ENCODE measurements around the gene ZCCHC8. TPM values are rescaled to one million over a fixed set of nuclear protein-coding genes. Genes with fewer than 3 reads are reported as not detected.
"Not testable (repeated sequence)": the region's sequence is repeated elsewhere in the genome, so short reads cannot be mapped to it uniquely, and the experiment has no call there.

ZCCHC8 gene
- total RNA-seq, 2 experiments from 2014 or later, result 35.2 to 37.6 TPM

DNA sequence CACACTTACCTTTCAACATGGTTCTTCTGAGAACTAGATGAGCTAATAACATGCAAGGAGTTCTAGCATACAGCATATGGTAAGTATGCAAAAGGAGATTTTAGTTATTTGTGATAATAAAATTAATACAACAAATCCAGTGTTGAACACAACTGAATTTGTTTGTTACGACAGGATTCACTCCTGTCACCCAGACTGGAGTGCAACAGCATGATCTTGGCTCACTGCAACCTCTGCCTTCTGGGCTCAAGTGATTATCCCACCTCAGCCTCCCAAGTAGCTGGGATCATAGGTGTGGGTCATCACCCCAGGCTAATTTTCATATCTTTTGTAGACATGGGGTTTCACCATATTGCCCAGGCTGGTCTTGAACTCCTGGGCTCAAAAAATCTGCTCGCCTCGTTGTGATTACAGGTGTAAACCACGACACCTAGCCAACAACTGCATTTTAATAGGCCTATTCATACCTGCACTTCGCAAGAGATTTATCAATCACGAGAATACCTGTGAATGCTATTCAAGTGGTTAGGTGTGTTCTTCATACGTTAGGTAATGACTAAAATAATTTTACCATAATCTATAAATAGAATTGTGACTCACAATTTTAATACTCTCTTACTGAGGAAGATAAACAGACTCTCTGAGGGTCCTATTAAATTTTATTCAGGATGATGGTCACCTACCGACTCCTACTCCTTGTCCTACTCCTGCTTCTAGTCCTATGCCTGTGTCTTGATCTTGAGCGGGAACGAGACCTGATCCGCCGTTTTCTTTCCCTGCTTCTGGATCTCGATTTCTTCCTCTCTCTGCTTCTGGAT, 16.0 kb upstream of the ZCCHC8 start:
- CTCF ChIA-PET, result interaction anchor here (1.1 kb wide), 1 partner anchor 12 kb away, joined by 4 read pairs; no protein-coding TSS in a partner anchor
- POLR2A ChIA-PET, result interaction anchor here (0.8 kb wide), 1 partner anchor 16 kb away, joined by 3 read pairs; the partner anchor contains the start of gene ZCCHC8

DNA sequence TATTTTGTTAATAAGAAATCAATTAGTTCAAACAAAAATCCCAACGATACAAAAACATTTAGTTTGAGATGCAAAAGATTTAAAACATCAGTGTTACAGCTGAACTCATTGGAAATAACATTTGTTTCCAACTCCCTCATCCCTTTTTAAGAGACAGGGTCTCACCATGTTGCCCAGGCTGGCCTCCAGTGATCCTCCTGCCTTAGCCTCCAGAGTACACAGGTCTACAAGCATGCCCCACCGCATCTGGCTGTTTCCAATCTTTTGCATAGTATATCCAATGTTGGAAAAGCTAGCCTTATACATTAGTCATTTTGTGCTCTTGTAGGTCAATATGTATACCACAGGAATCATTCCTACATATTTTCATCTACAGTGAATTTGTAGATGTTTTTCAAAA, 14.5 kb upstream of the ZCCHC8 start:
- ChIA-PET CTCF (no interaction called here), POLR2A (no interaction called here)

DNA sequence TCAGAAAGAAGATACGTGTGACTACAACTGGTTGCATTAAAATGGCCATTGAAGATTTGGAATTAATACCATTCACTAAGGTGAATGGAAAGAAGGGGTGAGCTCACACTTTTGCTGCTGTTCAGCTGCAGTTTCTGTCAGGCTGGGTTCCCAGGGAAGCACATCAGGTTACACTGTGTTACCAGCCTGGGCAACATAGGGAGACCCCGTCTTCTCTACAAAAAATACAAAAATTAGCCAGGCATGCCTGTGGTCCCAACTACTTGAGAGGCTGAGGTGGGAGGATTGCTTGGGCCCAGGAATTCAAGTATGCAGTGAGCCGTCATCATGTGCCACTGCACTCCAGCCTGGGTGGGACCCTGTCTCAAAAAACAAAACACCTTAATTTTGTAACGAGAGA, 12.9 kb upstream of the ZCCHC8 start:
- POLR2A ChIA-PET, result no interaction called here
- CTCF ChIA-PET, result interaction anchor here (0.8 kb wide), 1 partner anchor 22 kb away, joined by 4 read pairs; no protein-coding TSS in a partner anchor

DNA sequence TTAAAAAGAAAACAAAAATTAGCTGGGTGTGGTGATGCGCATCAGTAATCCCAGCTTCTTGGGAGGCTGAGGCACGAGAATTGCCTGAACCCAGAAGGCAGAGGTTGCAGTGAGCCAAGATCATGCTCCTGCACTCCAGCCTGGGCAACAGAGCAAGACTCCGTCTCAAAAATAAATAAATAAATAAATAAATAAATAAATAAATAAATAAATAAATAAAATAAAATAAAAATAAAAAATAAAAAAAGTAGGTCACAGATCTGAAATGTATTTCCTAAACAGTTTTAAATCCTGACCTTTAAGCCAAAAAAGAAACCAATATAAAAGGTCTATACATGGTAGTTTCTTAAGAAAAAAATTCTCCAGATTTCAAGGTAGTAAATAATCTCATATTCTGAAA, 12.3 kb upstream of the ZCCHC8 start:
- ChIA-PET CTCF (interaction anchor here (0.6 to 1.0 kb wide), 3 partner anchors 12 to 52 kb away, joined by 4 read pairs; partner anchors contain the start of gene ZCCHC8), POLR2A (interaction anchor here (0.6 kb wide), 1 partner anchor 9 kb away, joined by 4 read pairs; no protein-coding TSS in a partner anchor)

DNA sequence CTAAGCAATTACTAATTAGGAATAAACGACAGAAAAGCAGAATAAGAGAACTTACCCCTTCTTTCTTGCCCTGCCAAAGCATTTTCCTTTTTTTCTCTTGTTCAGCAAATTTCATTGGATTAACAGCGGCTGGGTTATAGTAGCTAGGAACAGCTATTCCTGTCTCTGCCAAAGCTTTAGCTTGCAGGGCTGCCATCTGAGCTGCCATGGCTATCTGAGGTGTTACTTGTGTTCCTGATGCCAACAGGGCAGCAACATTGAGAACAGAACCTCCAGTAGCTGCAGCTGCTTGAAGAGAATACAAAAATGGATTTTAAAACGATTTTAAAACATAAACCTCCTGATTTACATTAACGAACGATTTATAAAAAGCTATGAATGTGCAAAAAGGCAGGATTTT, 7.4 kb upstream of the ZCCHC8 start:
- POLR2A ChIA-PET, result interaction anchor here (0.6 to 0.7 kb wide), 2 partner anchors 215 to 623 kb away, joined by 5 to 6 read pairs; no protein-coding TSS in a partner anchor
- CTCF ChIA-PET, result interaction anchor here (1.2 kb wide), 1 partner anchor 15 kb away, joined by 3 read pairs; no protein-coding TSS in a partner anchor

DNA sequence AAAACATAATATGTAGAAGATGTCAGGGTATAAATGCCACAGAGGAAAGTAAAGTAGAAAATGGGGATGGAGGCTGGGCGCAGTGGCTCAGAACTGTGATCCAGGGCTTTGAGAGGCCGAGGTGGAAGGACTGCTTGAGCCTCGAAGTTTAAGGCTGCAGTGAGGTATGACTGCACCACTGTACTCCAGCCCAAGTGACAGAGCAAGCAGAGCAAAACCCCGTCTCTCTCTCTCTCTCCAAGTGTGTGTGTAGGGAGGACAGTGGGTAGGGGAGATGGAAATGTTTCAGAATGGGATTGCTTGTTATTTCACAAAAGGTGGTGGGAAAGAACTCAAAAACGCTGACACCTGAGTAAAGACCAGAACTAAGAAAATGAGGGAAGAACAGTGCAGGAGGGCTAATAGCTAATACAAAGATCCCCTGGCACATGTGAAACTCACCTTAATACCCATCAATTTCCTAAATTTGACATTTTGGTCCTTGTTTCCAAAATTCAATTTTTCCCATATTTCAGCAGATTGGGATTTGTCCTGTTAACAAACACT, 5.7 kb upstream of the ZCCHC8 start:
- ChIA-PET CTCF (no interaction called here), POLR2A (interaction anchor here (0.6 kb wide), 1 partner anchor 167 kb away, joined by 3 read pairs; no protein-coding TSS in a partner anchor)

DNA sequence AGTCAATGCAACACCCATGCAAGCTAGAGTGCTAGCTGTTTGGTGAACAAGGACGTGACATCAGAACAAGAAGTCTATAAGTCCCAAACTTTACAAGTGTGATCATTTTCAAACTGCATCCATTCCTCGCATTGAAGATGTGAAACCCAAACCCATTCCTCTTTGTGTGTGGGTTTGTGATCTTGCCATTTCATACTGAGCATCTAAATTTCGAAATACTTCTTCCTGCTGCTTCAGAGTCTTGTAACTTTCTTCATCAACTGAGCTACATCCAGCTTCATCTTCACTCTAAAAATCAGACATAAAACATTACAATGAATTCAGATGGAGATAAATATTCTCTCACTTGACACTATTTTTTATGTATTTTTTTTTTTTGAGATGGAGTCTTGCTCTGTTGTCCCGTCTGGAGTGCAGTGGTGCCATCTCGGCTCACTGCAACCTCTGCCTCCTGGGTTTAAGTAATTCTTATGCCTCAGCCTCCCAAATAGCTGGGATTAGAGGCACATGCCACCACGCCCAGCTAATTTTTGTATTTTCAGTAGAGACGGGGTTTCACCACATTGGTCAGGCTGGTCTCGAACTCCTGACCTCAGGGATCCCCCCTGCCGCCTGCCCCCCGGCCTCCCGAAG, 4.8 kb upstream of the ZCCHC8 start:
- ChIA-PET POLR2A (no interaction called here), CTCF (interaction anchor here (0.9 to 1.5 kb wide), 2 partner anchors 9 to 12 kb away, joined by 3 to 4 read pairs; no protein-coding TSS in a partner anchor)

DNA sequence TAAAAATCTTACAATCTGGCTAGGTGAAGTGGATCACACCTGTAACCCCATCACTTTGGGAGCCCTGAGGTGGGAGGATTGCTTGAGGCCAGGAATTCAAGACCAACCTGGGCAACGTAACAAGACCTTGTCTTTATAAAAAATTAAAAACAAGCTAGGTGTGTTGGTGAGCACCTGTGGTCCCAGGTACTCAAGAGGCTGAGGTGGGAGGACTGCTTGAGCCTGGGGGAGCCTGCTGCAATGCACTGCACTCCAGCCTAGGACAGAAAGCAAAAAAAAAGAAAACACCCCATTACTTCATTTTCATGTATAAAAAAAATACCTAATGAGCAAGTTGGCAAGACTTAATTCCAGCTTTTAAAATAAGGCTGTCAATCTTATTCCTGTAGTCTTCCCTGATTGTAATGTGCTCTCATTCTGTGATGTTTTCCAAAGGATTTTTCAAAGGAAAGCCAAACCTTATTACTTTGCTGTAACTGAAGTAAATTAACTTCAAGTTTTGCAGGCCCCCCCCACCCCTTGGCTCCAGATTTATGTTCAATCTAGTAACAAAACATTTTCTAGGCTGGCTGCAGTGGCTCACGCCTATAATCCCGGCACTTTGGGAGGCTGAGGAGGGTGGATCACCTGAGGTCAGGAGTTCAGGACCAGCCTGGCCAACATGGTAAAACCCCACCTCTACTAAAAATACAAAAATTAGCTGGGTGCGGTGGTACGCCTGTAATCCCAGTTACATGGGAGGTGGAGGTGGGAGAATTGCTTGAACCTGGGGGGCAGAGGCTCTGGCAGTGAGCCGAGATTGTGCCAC, 3.3 kb upstream of the ZCCHC8 start:
- POLR2A ChIA-PET, result interaction anchor here (0.6 to 0.7 kb wide), 2 partner anchors 9 to 19 kb away, joined by 3 to 4 read pairs; no protein-coding TSS in a partner anchor
- CTCF ChIA-PET, result interaction anchor here (1.5 kb wide), 1 partner anchor 14 kb away, joined by 4 read pairs; no protein-coding TSS in a partner anchor

DNA sequence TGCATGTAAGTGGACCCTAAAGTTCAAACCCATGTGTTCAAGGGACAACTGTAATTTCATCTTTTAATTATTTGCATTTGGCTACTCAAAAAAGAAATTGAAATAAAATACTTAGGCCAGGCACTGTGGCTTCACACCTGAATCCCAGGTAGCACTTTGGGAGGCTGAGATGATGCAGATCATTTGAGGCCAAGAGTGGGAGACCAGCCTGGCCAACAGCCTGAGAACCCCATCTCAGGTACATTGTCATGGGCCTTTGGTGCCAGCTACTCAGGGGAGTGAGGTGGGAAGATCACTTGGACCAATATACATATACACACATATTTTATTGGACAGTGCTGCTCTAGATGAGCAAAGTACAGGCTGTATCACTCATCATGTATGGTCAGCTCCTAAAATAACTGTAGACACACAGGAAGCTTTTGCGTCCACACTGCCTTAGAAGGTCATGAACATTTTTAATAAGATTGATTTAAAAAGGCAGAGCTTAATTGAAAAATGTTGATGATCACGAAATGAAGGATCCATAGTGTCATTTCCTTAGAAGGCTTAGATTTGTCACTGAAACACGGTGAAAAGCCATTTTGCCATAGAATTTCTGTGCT, 2.5 kb upstream of the ZCCHC8 start:
- ChIA-PET POLR2A (interaction anchor here (0.6 to 1.1 kb wide), 2 partner anchors 10 to 24 kb away, joined by 4 to 6 read pairs; partner anchors contain the start of genes KNTC1 and RSRC2), CTCF (no interaction called here)

DNA sequence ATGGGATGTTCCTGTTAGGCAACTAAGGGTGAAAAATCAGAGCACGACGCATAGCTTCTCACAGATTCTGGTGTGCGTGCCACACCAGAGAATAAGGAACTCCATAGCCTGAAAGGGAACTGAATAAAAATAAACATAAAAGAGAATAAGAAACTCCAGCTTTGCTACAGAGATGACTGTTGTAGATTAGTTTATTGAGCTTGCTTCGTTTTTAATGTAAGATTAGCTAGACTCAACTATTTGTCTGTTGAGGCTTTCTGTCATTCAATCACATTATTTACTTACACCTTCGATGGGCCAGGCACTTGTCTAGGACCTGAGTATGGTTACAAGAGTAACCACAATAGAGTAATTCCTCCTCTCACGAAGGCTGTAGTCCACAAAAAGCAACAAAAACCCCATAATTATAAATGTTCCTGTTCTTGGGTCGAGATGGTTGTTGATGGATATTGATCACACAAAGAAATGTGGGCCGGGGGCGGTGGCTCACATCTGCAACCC, 807 bp upstream of the ZCCHC8 start:
- ChIA-PET CTCF (interaction anchor here (1.3 to 2.5 kb wide), 3 partner anchors 11 to 102 kb away, joined by 3 to 10 read pairs (median 4); partner anchors contain the start of genes KNTC1 and RSRC2), POLR2A (interaction anchor here (0.7 to 3.1 kb wide), 8 partner anchors 9 to 275 kb away, joined by 3 to 48 read pairs (median 4); partner anchors contain the start of genes KNTC1 and RSRC2)

DNA sequence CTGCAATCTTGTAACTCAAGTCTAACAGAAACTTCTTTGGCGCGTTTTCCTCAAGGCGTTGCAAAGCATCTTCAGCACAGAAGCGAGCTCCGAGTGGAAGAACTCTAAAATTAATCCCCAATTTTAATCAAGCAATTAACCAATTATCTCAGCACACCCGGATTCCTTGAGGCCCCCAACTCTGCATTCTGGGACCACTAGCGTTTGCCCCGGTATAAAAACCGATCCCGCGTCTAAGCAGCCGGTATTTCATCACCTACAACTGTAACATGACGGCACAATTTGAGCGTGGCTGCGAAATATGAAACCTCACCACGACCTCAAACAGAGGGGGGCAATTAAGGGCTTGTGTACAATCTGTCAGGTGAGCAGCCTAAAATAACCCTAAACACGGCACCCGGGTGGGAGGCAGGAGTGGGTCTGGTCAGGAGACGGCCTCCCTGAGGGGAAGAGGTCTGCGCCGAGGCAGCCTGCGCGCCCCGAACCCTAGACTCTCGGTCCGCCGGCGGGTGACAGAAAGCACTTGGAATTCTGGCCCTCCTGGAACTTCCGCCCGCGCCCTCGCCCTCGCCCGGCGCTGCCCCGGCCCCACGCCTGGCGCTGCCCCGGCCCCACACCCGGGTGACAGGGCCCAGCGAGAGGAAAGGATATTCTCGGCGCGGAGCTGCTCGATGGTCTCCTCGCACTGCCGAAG, 594 bp downstream of the ZCCHC8 start:
- ChIA-PET CTCF (interaction anchor here (1.3 to 2.5 kb wide), 5 partner anchors 12 to 100 kb away, joined by 3 to 10 read pairs (median 3); partner anchors contain the start of genes KNTC1 and RSRC2), POLR2A (interaction anchor here (0.5 to 3.1 kb wide), 8 partner anchors 8 to 1285 kb away, joined by 3 to 48 read pairs (median 4); partner anchors contain the start of genes KNTC1 and RSRC2)

DNA sequence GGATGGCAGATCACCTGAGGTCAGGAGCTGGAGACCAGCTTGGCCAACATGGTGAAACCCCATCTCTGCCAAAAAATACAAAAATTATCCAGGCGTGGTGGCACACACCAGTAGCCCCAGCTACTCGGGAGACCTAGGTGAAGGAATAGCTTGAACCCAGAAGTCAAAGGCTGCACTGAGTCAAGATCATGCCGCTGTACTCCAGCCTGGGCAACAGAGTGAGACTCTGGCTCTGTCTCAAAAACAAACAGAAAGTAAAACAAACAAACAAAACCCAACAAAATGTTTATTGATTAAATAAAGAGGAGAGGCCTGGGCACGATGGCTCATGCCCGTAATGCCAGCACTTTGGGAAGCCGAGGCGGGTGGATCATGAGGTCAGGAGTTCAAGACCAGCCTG, 5.5 kb downstream of the ZCCHC8 start:
- ChIA-PET POLR2A (no interaction called here), CTCF (interaction anchor here (1.1 kb wide), 1 partner anchor 142 kb away, joined by 3 read pairs; no protein-coding TSS in a partner anchor)

DNA sequence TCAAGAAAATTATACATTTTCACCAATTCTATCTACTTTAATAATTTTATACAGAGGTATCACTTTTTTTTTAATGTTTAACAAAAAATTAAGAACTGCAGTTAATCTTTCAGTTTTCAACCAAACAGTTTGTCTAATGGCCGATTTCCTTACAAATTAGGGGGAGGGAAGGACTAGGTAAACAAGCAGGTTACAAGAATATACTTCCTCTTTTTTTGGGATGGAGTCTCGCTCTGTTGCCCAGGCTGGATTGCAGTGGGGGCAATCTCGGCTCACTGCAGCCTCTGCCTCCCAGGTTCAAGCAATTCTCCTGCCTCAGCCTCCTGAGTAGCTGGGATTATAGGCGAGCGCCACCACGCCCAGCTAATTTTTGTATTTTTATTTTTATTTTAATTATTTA, 7.5 kb downstream of the ZCCHC8 start:
- CTCF ChIA-PET, POLR2A ChIA-PET: not testable (repeated sequence)

DNA sequence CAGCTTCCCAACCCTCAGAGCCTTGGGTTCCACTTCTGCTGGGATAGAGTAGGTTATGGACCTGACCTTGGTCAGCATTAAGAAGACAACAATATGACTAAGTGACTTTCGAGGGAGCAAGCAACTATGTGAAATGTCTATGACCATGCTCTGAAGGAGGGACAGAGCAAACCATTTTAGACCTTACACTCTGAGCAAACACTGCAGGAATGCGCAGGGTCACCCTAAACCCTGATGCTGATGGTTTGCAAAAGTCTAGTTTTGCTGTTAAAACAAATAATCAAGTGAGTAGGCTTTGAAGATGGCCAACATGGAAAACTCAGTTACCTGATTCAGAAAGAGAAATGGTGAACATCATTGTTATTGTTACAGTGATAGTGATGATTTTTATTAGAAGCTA, 8.7 kb downstream of the ZCCHC8 start:
- POLR2A ChIA-PET, result interaction anchor here (1.1 kb wide), 1 partner anchor 9 kb away, joined by 7 read pairs; the partner anchor contains the start of gene ZCCHC8
- CTCF ChIA-PET, result no interaction called here

DNA sequence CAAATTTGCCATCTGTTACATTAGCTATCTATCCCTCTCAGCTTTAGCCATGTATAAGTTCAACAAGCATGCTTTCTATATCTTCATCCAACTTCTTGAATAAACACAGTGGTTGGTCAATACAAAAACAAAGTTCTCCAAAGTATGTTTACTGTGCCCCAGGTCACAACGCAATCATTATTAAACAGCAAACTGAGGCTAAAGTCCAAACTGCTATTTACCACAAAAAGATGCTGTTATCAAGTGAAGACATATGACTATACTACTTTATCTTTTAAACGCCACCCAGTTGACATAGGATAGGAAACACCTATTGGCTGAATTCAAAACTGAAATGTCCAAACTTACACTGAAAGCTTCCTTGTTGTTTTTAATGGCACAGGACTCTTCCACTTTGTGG, 11.7 kb downstream of the ZCCHC8 start:
- CTCF ChIA-PET, result interaction anchor here (0.6 kb wide), 1 partner anchor 528 kb away, joined by 3 read pairs; no protein-coding TSS in a partner anchor

DNA sequence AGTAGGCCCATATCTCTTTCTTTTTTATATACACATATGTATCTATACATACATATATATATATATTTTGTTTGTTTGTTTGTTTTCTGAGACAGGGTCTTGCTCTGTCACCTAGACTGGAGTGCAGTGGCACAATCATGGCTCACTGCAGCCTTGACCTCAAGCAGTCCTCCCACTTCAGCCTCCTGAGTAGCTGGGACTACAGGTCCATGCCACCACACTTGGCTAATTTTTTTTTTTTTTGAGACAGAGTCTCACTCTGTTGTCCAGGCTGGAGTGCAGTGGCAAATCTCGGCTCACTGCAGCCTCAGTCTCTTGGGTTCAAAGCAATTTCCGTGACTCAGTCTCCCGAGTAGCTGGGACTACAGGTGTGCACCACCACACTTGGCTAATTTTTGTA, 12.9 kb downstream of the ZCCHC8 start:
- POLR2A ChIA-PET, result not testable (repeated sequence)
- CTCF ChIA-PET, result interaction anchor here (0.6 kb wide), 1 partner anchor 49 kb away, joined by 4 read pairs; no protein-coding TSS in a partner anchor

More for the DNA sequence above, 11.7 kb downstream of the ZCCHC8 start:
- POLR2A ChIA-PET, result interaction anchor here (0.6 kb wide), 1 partner anchor 113 kb away, joined by 3 read pairs; no protein-coding TSS in a partner anchor

DNA sequence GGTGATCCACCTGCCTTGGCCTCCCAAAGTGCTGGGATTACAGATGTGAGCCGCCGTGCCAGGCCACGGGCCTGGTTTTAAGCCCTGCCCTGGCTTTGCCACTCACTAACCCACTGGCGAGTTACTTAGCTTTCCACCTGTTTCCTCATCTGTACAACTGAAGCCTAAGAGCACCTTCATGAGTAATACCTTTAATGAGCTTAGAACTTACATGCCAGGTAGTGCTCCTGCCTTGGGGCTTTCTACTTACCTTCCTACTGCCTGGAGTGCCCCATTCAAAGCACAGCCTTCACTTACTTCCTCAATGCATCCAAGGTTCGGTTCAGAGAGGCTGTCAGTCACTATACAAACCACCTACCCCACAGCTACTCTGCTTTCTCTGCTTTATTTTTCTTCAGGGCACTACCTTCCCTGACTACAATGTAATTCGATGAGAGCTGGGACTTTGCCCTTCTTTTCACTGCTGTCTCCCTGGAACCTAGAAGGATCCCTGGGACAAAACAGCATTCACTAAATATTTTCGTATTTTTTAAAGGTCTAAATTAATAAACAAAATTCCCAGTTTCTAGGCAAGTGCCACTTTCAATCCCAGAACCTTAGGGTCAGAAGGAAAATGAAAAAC, 13.8 kb downstream of the ZCCHC8 start:
- POLR2A ChIA-PET, result no interaction called here

More for the DNA sequence above, 13.8 kb downstream of the ZCCHC8 start:
- CTCF ChIA-PET, result interaction anchor here (0.7 kb wide), 1 partner anchor 99 kb away, joined by 3 read pairs; no protein-coding TSS in a partner anchor

All from activated CD8-positive, alpha-beta memory T cell treated with anti-CD3 and anti-CD28 coated beads for 36 hours (primary cell).